ENCODE results near the gene MSI2.

The MSI2 gene

DNA sequence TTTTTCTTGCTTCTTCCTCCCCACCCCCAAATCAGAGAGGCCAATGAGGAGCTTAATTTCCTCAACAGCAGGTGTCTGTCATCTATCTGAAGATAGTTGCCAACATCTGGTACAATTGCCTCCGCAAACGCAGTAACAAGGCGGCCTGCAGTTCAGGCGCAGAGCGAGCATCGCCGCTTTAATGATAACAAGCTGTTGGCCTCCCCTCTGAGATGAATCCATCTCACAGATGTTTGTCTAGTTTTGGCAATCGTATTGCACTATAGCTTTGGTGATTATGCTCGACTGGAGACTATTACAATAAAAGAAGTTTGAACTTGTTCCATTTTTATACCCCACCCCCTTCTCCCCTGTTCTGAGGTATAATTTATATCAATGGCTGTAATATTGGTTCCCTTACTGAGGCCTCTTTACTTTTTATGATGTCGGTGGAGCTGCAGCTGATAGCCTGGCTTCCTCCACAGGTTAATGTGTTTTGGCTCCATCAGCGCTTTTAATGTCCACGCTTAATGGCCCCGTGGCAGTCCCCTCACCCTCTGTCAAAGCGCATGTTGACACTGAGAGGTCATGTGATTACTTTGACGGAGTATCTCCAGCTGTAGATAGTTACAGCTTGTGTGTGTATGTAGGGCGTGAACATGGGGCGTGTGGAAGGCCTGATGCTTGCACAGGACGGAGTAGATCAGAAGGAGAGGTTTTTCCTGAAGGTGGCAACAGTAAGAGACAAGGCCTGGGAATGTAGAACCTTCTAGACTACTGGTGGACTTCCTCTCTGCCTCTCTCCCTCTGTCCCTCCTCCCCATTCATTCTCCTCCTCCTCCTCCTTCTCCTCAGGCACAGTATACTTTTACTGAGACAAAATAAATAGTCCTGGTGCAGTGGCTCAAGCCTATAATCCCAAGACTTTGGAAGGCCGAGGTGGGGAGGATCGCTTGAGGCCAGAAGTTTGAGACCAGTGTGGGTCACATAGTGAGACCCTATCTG, 164.7 kb downstream of the MSI2 start:
- no peak for DNase-seq

DNA sequence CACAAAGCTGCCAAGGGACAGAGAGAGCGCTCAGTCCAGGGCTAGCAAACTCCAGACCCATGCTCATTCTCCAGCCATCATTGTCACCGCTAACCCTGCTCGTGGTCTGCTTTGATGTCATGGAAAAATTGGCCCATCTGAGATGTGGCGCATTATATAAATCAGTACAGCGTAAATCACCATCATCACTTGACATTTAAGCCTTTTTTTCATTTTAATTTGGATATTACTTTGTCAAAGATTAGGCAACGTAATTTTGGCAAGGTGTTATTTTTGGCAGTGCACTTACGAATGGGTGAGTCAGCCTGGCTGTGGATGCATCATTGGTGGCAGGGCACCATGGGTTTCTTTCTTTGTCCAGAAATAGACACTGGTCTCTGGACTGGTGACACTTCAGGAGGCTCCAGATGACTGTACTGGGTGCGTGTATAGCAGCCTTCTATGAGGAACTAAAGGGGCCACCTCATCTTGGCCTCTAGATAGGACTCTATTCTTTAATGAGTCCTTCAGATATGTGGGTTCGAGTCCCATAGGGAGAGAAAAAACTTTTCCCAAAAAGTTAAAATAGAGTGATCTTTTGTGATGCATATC, 166.3 kb downstream of the MSI2 start:
- DNase-seq = no peak

DNA sequence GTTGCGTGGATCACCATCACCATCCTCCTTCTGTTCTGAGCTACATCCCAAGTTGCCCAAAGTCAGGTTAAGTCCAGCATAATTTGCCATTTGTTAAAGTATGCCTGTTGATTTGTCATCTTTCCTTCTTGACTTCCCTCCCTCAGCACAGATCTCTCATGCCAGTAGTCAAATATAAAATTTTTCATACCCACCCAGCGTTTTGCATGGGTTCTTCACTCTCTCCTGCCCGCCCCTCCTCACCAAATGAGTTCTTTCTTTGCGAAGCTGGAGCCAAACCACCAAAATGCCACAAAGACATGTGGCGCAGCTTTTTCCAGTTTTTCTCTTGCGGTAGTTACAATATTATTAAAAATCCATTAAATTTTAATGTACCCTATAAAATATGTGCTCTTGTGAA, 167.2 kb downstream of the MSI2 start:
- no peak for DNase-seq

DNA sequence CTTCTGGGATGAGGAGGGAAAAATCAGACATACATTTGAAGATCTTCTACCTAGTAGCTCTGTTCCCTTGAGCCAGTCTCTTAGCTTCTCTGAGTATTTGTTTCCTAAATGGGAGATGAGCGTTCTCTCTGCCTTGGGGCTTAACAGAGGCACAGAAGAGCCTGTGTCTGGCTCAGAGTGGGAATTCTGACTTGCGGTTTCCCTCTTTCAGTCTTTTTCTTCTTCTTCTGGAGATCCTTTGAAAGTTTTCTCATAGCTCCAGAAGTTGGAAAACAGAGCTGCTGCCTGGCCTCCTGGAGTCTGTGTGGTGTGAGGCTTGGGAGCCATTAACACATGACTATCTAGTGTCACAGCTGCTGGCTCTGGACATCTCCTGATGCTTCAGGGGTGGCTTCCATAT, 167.9 kb downstream of the MSI2 start:
- DNase-seq = no peak

DNA sequence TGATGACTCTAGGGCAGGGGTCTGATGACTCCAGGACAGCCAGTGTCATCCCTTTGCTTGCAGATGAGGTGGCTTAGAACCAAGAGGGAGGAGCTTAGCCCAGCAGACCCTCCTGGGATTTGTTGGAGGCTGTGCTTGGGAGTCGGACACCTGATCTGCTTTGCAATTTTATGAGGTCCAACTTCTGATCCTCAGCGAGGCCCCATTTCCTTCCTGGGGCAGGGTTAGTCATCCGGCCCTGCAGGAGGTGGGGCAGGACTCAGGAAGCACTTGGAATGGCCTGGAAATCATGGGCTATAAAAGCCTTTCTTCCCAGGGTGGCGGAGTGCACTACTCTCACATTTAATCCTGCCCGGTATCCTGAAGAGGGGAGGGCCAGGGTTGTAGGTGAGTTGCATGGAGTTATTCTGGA, 168.5 kb downstream of the MSI2 start:
- no peak for DNase-seq

DNA sequence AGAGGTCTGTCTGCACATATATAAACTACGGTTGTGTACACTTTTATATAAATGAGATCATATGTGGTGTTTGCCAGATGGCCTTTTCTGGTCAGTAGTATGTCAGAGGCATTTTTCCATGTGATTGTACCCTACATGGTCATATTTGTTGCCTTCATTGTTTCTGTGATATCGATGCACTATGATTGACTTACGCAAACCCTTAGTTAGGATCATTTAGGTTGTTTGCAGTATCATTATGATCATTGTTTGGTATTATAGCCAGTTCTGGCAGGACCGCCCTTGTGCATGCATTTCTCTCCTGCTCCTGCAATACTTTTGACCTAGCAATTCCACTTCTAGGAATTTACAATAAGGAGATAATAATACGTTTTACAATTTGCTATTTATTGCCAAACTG, 169.1 kb downstream of the MSI2 start:
- DNase-seq = no peak

DNA sequence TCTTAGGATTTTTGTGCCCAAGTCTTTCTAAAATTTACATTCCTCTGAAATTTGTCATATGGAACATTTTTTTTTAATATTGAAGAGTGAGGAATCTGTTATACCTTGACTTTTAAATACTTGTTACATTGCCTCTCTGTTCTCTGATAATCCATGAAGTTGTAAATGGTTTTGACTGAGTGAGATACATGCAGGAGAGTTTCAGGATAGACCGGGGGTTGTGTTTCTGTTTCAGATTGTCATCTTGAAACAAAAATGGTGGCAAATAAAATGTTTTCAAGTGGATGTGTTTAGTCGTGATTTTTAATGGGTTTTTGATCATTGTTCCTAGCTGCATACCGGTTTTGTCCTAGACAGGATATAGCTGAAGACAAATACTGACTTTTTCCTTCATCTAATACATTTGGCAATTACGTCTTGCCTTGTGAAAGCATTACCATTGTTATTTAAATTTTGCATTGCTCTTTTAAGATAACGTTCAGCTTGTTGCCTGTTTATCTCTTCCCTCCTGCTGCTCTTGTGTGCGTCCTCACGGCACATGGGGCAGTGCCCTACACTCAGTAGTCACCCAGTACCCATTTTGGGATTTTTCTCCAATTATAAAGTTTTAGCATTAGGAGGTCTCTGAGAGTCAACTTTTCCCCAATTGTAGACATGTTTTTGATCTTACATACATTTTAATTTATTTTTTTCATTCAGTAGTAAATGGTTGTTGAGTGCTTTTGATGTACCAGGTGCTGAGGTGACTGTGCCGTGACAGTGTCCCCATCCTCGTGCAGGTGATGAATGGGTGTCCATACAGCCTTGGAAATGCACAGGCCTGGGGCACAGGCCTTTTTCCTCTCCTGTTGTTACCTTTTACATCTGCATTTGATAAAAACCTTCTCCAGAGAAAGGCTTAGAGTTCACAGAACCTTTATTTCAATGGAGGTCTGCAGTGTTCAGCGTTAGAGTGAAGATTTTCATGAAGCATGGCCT, 169.9 kb downstream of the MSI2 start:
- no peak for DNase-seq

DNA sequence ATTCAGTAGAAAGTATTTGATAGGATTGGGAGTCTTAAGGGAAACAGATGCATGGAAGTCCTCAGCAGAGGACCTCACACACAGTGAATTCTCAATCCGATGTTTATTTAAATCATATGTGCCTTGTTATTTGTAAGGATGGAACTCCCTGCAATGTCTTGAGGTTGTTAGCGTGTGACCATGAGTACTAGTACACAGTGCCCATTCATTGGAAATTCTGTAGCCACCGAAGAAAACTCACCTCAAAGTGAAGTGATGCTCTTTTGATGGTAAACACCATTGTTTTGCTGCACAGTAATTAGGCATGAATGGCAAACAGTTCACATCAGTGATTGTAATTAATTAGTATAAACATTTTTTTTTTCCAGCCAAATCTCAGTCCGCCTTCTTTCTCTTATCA, 173.6 kb downstream of the MSI2 start:
- DNase-seq = no peak

DNA sequence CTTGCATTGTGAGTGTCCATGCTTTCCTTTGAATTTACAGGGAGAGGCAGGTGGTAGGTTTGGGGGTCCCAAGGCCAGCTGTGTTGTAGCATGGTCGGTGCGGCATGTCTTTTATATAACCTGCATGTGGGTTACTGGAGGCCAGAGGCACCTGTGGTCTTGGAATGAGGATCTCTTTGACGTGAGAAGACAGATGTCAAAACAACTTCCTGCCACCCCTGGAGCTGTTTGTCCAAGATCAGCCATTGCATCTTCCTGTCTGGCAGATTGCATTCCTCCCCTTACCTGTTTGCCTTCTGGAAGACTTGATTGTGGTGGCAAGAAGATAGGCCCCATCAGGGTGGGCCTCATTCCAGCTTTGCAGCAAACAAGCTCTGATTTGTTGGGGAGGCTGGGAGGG, 175.1 kb downstream of the MSI2 start:
- no peak for DNase-seq

DNA sequence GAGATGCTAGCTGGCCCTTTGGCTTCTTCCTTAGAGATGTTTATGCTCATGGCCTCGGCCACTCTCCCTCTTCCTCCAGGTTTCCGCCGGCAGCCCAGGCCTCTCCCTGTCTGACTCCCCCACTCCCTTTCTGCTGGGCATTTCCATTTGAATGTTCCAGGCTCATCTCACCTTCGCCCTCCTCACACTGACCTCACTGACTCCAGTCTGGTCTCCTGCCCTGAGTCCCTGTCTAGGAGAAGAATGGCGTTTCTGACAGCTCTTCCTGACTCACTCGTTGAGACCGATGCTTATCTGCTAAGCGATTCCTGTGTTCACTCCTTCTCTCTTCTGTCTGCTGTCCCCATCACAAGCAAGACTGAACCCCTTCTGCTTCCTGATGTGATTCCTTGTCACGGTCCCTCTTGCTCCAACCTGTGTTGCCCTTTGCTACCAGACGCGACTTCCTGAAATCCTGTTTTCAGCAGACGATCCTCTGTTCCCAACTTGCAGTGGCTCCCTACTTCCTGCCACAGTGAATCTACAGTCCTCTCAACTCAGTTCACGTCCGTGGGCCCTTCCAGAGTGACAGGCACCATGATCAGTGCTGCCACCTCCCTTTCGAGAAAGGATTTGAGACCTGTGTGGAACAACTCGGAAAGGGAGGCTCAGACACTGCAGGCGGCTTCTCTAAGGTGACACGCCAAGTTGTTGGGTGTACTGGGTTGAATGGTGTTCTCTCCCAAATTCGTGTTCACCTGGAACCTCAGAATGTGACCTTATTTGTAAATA, 176.4 kb downstream of the MSI2 start:
- DNase-seq = no peak

DNA sequence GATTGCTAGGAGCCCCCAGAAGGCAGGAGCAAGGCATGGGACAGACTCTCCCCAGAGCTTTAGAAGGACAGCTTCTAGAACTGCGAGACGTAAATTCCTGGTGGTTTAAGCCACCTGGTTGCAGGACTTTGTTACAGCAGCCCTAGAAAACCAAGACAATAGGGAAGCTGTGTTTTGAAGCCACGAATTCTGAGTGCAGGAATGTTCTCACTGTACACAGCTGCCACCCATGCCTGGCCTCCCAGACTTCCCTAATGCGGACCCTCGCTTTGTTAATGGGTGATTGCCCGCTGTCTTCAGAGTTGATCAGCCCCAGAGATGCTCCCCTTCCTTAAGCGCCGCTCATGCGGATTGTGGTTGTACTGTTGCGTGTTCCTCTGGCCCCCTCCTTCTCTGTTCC, 177.1 kb downstream of the MSI2 start:
- no peak for DNase-seq

DNA sequence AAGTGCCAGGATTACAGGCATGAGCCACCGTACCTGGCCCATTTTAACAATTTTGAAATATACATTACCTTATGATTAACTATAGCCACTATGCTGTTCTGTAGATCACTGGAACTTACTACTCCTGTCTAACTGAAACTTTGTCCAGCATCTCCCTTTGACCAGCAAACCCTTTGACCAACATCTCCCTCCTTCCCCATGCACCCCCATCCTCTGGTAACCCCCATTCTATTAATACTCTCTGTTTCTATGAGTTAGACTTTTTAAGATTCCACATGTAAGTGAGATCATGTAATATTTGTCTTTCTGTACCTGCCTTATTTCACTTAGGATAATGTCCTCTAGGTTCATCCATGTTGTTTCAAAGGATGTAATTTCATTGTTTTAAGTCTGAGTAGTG, 178.0 kb downstream of the MSI2 start:
- DNase-seq = no peak

DNA sequence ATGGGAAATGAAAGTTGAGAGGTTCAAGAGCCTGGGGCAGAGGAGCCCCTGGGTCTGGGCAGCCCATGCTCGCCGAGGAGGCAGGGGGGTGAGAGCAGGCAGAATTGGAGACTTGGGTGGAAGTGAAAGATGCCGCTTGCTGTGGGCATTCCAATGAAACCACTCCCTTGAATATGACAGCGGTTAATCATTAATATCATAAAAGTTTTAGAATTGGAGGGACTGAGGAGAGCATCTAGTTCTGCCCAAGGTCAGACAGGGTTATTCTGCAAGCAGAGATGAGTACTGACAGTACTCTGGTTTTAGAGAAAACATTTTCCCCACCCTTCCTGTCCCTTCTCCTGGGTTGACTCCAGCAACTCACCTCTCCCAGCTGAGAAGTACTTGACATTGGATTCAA, 180.2 kb downstream of the MSI2 start:
- no peak for DNase-seq

DNA sequence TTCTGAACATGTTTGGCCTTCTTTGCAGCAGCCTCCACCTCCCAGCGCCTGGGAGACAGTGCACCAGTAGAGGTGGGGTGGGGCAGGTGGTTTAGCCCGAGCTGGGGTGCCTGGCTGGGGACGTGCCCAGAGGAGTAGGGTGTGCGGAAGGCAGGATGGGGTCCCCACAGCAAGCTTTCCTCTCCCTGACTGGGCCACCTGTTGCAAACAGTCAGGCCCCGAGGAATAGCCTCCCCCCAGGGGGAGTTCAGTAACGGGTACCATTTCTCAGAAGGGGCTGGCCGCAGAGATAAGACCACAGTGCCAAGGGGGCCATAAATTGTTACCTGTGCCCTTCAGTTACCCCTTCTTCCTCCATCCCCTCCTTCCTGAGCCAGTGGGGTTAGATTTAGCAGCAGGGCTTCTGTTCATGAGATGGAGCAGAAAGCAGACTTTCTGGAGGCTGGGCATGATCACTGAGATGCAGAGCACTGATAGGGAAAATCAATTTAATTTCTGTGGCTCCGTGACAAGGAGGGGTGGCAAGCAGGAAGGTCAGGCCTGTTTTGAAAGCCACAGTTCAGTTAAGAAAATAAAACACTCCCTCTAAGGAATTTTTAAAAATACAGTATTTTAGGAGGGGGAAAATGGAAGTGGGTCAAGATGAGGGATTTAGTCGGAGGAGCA, 181.9 kb downstream of the MSI2 start:
- no peak for DNase-seq

DNA sequence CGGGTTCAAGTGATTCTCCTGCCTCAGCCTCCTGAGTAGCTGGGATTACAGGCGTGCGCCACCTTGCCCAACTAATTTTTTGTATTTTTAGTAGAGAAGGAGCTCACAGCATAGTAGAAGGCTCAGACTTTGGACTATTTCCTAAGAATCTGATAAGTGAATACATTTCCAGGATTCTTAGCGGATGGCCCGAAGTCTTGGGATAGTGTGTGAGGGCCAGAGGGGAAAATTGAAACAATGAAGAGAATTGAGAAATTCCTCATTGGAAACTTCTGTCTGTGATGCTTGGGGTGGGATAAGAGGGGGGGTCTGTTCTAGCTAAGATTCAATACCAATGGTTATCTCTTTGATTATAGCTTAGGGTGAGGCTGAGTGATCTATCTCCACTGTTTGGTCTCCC, 183.3 kb downstream of the MSI2 start:
- no peak for DNase-seq

DNA sequence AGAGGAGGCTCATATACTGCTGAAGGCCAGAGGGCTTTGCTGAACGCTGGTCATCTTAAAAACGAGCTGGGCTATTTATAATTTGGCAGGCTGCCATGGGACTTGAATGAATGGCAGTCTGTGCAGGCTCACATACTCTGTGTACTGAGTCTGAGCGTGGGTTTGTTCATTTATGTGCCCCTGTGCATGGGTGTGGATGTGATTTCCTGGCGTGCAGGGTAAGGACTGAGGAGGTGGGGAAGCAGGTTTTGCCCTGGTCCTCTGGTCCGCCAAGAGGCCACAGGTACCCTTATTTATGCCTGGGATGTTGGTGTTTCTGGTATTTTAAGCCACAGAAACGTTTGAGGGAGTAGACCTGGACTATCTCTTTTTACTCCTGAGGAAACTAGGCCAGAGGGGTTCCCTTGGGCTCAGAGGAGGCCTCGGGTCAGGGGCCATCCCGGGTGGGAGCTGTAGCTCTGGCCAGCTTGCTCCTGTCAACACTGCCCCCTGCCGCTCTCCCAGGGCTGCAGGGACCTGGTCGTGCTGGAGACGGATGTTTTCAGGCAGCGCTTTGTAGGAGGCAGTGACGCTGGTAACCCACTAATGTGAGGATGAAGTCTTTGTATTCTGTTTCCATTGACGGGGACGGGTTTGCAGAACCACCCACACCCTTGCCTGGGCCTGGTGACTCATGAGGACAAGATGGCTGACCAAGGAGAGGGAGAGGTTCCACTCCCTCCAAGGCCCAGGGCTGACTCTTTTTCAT, 184.4 kb downstream of the MSI2 start:
- peak; percentile 46 for DNase-seq

DNA sequence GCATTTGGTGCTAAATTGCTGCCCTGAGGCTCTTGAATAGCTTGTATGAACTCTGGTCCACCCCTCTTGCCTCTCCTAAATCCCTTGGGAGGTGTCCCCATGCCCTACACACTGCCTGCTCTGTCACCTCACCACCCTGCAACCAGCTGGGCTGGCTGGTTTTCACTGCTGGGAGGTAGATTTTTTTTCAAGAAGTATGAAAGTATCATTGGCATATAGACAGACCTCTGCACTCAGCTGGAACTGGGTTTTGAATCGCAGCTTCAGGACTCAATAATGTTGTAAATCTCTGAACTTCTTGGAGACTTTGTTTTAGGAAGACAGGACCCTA, 184.9 kb downstream of the MSI2 start:
- no peak for DNase-seq

DNA sequence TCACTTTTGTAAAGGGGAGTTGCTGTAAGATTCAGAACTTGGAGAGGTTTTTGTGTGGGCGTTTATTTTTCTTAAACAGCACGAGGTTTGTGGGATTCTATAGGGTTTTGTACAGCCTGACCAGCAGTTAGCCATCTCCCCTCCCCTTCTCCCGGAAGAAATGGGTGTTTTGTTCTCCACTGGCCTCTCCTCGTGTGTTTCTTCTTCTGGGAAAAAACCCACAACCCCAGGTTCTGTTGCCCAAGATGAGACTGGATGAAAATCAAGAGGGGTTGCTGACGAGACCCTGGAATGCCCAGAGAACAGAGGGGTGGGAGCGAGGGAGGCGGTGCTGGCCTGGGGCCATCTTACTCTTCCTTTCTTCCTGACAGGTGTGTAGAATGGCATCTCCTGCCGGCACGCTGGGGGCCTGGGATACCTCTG, 186.1 kb downstream of the MSI2 start:
- no peak for DNase-seq

DNA sequence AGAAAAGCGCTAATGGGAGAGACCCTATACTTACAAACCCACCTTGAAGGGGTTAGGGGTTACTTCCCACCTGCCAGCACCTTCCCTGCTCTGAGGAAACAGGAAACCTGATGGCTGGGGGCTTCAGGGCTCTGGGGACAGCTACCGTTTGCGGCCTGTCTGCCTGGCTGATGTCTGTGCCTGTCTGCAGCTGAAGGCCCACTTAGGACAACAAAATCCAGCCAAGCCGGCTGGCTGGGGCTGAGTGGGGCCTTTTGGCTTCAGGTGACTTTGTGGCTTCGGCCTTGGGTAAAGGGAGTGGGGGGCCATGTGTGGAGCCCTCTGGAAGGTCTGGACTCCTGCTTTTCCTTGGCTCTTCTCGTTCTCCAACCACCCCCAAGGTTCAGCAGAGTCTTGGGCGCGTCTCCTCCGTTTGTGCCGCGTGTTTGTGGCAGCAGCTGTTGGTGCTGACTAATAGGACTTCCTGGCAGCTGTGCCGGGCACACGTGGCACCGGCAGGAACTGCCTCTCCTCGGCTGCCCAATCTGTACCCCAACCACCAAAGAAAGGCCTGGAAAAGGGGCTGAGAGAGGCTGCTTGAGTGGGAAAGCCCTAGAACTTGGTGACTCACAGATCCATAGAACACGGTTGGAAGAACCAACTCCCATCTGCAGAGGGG, 186.7 kb downstream of the MSI2 start:
- DNase-seq = peak; percentile 40

DNA sequence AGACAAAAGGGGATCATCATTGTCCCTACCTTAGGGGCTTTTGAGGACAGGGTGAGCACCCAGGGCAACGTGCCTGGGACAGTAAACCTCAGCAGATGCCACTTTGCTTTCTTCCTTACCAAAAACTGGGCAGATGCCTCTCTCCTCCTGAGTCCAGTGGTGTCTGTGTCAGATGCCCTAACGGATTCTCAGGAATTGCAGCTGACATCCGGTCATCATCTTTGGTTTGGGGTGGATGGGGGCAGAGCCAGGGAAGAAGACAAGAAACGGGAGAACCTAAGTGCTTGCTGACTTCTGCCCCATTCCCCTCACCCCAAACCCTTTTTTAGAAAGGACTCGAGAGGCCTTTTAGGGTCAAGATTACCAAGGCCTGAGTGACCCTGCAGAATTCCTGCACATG, 187.5 kb downstream of the MSI2 start:
- DNase-seq = no peak
